ENCODE measurements around the gene WNT11. TPM values are rescaled to one million over a fixed set of nuclear protein-coding genes. Genes with fewer than 3 reads are reported as not detected.

Gene WNT11
- total RNA-seq, 2 donors from 2014 or later: 0.53 to 0.62 TPM

DNA sequence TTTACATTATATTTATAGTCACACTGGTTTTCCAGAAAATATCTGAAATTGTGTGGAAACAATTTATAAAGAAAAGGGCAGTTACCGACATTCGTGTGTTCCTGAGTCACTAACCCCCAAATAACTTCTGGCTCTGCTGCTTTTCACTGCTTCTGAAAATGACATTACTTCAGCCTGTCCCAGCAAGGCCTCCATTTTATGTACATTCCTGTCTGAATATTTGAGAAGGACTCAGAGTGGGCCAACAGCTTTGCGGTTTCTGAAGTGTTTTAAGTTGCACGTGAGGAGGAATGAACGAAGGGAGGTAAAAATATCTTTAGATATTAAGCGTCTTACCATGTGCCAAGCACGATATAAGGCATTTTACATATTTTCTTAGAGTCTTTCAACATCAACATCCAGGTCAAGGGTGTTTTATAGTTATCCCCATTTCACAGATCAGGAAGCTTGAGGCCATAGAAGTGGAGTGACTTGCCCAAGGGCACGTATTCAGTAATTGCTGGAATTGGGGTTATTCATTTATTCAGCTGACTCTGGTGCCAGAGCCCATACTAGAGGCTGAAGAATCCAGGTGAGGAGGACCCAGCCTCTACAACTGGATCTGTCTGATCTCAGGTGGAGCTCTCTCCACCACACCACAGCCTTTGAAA, 30.8 kb upstream of the WNT11 start:
- Histone ChIP-seq H3K9me3 (ENCODE audit: control insufficient read depth, low read length) (no peaks in the 10 kb centered on the region), H3K4me3 (ENCODE audit: low read length) (peak overlapping the region; percentile 94), H3K27ac (ENCODE audit: low read depth, low read length) (no peak overlapping the region), H3K27me3 (ENCODE audit: control insufficient read depth, insufficient read depth, low read length, poor library complexity, severe bottlenecking) (no peaks in the 10 kb centered on the region), H3K4me1 (ENCODE audit: control insufficient read depth, insufficient read depth, low read length) (no peaks in the 10 kb centered on the region), H3K36me3 (ENCODE audit: control insufficient read depth, insufficient read depth, low read length) (no peaks in the 10 kb centered on the region), H3K9ac (ENCODE audit: extremely low read depth, low read length, poor library complexity, severe bottlenecking) (no peak overlapping the region)
- WGBS, 2 experiments (ENCODE audit: insufficient coverage in 1 of 2, insufficient read length in 1 of 2): 87 to 93% methylated on average over 3 to 8 of the region's 8 CpGs
- no peak overlapping the region for H3K27ac Mint-ChIP-seq
- peak overlapping the region; percentile 100 for H3K4me3 Mint-ChIP-seq
- H3K27me3 Mint-ChIP-seq (ENCODE audit: insufficient read depth): peaks cover 31% of the 10 kb centered on the region
- H3K36me3 Mint-ChIP-seq (ENCODE audit: low read depth): no peaks in the 10 kb centered on the region
- DNase-seq: no peak
- TF ChIP-seq, protein P1, sequence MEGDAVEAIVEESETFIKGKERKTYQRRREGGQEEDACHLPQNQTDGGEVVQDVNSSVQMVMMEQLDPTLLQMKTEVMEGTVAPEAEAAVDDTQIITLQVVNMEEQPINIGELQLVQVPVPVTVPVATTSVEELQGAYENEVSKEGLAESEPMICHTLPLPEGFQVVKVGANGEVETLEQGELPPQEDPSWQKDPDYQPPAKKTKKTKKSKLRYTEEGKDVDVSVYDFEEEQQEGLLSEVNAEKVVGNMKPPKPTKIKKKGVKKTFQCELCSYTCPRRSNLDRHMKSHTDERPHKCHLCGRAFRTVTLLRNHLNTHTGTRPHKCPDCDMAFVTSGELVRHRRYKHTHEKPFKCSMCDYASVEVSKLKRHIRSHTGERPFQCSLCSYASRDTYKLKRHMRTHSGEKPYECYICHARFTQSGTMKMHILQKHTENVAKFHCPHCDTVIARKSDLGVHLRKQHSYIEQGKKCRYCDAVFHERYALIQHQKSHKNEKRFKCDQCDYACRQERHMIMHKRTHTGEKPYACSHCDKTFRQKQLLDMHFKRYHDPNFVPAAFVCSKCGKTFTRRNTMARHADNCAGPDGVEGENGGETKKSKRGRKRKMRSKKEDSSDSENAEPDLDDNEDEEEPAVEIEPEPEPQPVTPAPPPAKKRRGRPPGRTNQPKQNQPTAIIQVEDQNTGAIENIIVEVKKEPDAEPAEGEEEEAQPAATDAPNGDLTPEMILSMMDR (conservative IDR thresholded peaks at IDR 0.05): no peak
- peaks cover 2% of the 10 kb centered on the region for H3K4me1 Mint-ChIP-seq
- no peaks in the 10 kb centered on the region for H3K9me3 Mint-ChIP-seq

DNA sequence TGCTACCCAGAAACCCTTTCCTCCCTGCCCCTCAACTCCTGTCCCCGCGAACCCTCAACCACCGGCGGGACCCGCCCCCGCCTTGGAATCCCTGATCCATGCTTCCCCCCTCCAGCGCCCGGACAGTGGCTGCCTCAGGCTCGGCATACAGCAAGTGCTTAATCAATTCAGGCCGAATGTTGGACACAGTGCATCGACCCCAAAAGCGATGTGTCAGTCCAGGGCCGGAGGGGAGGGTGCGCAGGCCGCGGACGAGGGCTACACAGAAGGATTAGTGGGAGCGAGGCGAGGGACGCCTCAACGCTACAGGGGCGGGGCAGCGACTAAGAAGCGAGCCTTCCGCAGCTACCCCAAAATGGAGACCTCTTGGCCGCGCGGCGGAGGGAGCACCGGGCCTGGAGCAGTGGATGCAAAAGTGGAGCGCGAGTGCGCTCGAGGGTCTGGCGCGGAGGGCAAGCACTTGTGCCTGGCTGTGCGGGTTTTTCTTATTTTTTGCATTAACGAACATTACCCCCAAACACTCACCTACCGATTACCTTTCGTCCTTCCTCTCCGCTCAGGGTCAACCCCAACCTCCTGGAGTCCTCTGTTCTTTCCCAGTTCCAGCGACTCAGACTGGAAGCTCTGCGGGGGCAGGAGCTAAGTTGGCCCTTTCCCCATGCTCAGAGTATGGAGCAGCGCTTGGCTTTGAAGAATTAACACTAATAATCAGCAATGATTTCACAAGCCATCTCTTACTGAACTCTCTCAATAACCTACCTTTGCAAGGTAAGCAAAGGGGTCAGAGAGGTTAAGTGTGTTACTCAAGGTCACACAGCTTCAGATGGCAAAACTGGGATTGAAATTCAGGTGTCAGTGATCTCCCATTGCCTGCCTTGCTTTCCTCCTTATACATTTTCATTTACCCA, 30.0 kb upstream of the WNT11 start:
- no peaks in the 10 kb centered on the region for H3K4me1 ChIP-seq (ENCODE audit: control insufficient read depth, insufficient read depth, low read length)
- no peaks in the 10 kb centered on the region for H3K27me3 ChIP-seq (ENCODE audit: control insufficient read depth, insufficient read depth, low read length, poor library complexity, severe bottlenecking)
- H3K36me3 ChIP-seq (ENCODE audit: control insufficient read depth, insufficient read depth, low read length): no peaks in the 10 kb centered on the region
- Mint-ChIP-seq H3K36me3 (ENCODE audit: low read depth) (no peaks in the 10 kb centered on the region), H3K9me3 (no peaks in the 10 kb centered on the region), H3K27me3 (ENCODE audit: insufficient read depth) (peaks cover 31% of the 10 kb centered on the region), H3K4me1 (peaks cover 2% of the 10 kb centered on the region), H3K4me3 (peak overlapping the region; percentile 100), H3K27ac (peak overlapping the region; percentile 80)
- peak overlapping the region; percentile 94 for H3K4me3 ChIP-seq (ENCODE audit: low read length)
- no peak overlapping the region for H3K27ac ChIP-seq (ENCODE audit: low read depth, low read length)
- peak; percentile 90 for DNase-seq
- TF ChIP-seq, protein P1 (conservative IDR thresholded peaks at IDR 0.05): no peak
- no peaks in the 10 kb centered on the region for H3K9me3 ChIP-seq (ENCODE audit: control insufficient read depth, low read length)
- H3K9ac ChIP-seq (ENCODE audit: extremely low read depth, low read length, poor library complexity, severe bottlenecking): peak overlapping the region; percentile 36
- WGBS, 2 experiments (ENCODE audit: insufficient coverage in 1 of 2, insufficient read length in 1 of 2): 1 to 2% methylated on average over 24 to 44 of the region's 44 CpGs

DNA sequence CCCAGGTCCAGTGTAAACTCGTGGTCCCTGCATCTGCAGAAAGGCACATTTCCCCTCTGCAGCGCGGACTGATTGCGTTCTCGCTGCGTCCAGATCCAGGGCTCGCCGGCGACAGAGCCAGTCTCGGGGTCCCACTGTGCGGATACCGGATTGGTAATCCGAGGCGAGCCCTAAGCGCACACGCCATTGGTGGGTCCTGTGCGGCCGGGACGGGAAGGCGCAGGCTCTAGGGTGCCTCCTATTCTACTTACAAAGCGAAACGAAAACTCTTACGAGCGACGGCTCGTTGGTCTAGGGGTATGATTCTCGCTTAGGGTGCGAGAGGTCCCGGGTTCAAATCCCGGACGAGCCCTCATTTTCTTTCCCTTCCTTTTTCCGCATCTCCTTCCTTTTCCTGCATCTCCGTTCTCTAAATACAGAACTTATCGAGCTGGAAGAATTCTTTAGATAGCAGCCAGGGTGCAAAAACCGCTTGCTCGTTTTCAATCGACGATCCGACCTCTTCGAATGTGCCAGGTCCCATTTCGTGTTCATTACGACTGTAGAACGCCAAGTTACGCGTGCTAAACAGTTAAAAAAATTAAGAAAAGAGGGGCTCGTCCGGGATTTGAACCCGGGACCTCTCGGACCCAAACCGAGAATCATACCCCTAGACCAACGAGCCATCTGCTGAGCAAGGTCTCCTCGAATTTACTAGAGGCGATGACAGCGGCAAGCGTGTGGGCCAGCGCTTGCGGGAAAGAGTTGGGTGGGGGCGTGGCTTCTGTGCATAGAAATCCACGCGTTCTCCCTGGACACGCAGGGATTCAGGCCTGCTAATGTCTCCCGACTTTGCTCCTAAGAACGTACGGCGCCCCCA, 29.2 kb upstream of the WNT11 start:
- H3K9ac ChIP-seq (ENCODE audit: extremely low read depth, low read length, poor library complexity, severe bottlenecking): peak overlapping the region; percentile 45
- H3K4me3 ChIP-seq (ENCODE audit: low read length): peak overlapping the region; percentile 94
- peaks cover 31% of the 10 kb centered on the region for H3K27me3 Mint-ChIP-seq (ENCODE audit: insufficient read depth)
- H3K9me3 Mint-ChIP-seq: no peaks in the 10 kb centered on the region
- no peaks in the 10 kb centered on the region for H3K9me3 ChIP-seq (ENCODE audit: control insufficient read depth, low read length)
- peak overlapping the region; percentile 80 for H3K27ac Mint-ChIP-seq
- peaks cover 2% of the 10 kb centered on the region for H3K4me1 Mint-ChIP-seq
- DNase-seq: peak; percentile 98
- peak overlapping the region; percentile 39 for H3K27ac ChIP-seq (ENCODE audit: low read depth, low read length)
- TF ChIP-seq, protein P1 (conservative IDR thresholded peaks at IDR 0.05): no peak
- no peaks in the 10 kb centered on the region for H3K36me3 Mint-ChIP-seq (ENCODE audit: low read depth)
- no peaks in the 10 kb centered on the region for H3K27me3 ChIP-seq (ENCODE audit: control insufficient read depth, insufficient read depth, low read length, poor library complexity, severe bottlenecking)
- peak overlapping the region; percentile 100 for H3K4me3 Mint-ChIP-seq
- WGBS, 2 experiments (ENCODE audit: insufficient coverage in 1 of 2, insufficient read length in 1 of 2): 0% methylated on average over 57 to 65 of the region's 65 CpGs
- H3K36me3 ChIP-seq (ENCODE audit: control insufficient read depth, insufficient read depth, low read length): no peaks in the 10 kb centered on the region
- no peaks in the 10 kb centered on the region for H3K4me1 ChIP-seq (ENCODE audit: control insufficient read depth, insufficient read depth, low read length)

All from endodermal cell (in vitro differentiated cells).